ENCODE results near the gene CSNK1G1.

CSNK1G1 gene

GRCh38 chr15:64279131-64279530 is 76.8 kb downstream of the CSNK1G1 start:
- Histone ChIP-seq H4K20me1 (ENCODE audit: control insufficient read depth, insufficient read depth, low read depth, low read length) (no peaks in the 10 kb centered on the region), H3K4me1 (ENCODE audit: control insufficient read depth, low read length) (peaks cover 11% of the 10 kb centered on the region), H3K27ac (ENCODE audit: low read depth, low read length) (no peak overlapping the region), H3K9me2 (replicated peaks; ENCODE audit: control insufficient read depth, low read length) (no peaks in the 10 kb centered on the region), H3K27me3 (ENCODE audit: control insufficient read depth, low read length) (no peaks in the 10 kb centered on the region), H3K79me2 (ENCODE audit: control insufficient read depth, low read length) (no peaks in the 10 kb centered on the region), H3K36me3 (ENCODE audit: control insufficient read depth, low read length) (no peaks in the 10 kb centered on the region; the same call in 1 of the 2 replicates), H3F3A (ENCODE audit: control insufficient read depth, insufficient read depth) (peaks cover 5% of the 10 kb centered on the region), H3K4me2 (ENCODE audit: low read length) (no peak overlapping the region), H3K4me3 (ENCODE audit: low read length) (no peak overlapping the region), H3K9me3 (ENCODE audit: control insufficient read depth, insufficient read depth, low read length) (no peaks in the 10 kb centered on the region)
- no peak for TF ChIP-seq EZH2phosphoT487 (IDR thresholded peaks at IDR 0.05; ENCODE audit: borderline replicate concordance, low read length)
- no peak for TF ChIP-seq CTCF (IDR thresholded peaks at IDR 0.05; ENCODE audit: low read depth, low read length, poor library complexity, severe bottlenecking)

- Histone ChIP-seq H3K9me3 (ENCODE audit: control insufficient read depth, insufficient read depth, low read length) (no peaks in the 10 kb centered on the region), H3K27me3 (ENCODE audit: control insufficient read depth, low read length) (no peaks in the 10 kb centered on the region), H3K79me2 (ENCODE audit: control insufficient read depth, low read length) (no peaks in the 10 kb centered on the region), H3K36me3 (ENCODE audit: control insufficient read depth, low read length) (no peaks in the 10 kb centered on the region; the same call in 1 of the 2 replicates), H3F3A (ENCODE audit: control insufficient read depth, insufficient read depth) (peaks cover 5% of the 10 kb centered on the region), H3K4me1 (ENCODE audit: control insufficient read depth, low read length) (peaks cover 11% of the 10 kb centered on the region), H3K9me2 (replicated peaks; ENCODE audit: control insufficient read depth, low read length) (no peaks in the 10 kb centered on the region), H4K20me1 (ENCODE audit: control insufficient read depth, insufficient read depth, low read depth, low read length) (no peaks in the 10 kb centered on the region), H3K4me2 (ENCODE audit: low read length) (no peak overlapping the region), H3K27ac (ENCODE audit: low read depth, low read length) (no peak overlapping the region), H3K4me3 (ENCODE audit: low read length) (no peak overlapping the region)
- TF ChIP-seq EZH2phosphoT487 (IDR thresholded peaks at IDR 0.05; ENCODE audit: borderline replicate concordance, low read length) (no peak), CTCF (IDR thresholded peaks at IDR 0.05; ENCODE audit: low read depth, low read length, poor library complexity, severe bottlenecking) (no peak)
Measured at GRCh38 chr15:64275934-64276333, 80.0 kb downstream of the CSNK1G1 start.

- Histone ChIP-seq H3K4me3 (ENCODE audit: low read length) (no peak overlapping the region), H3F3A (ENCODE audit: control insufficient read depth, insufficient read depth) (peaks cover 5% of the 10 kb centered on the region), H3K79me2 (ENCODE audit: control insufficient read depth, low read length) (no peaks in the 10 kb centered on the region), H3K4me1 (ENCODE audit: control insufficient read depth, low read length) (peaks cover 11% of the 10 kb centered on the region), H4K20me1 (ENCODE audit: control insufficient read depth, insufficient read depth, low read depth, low read length) (no peaks in the 10 kb centered on the region), H3K27me3 (ENCODE audit: control insufficient read depth, low read length) (no peaks in the 10 kb centered on the region), H3K4me2 (ENCODE audit: low read length) (no peak overlapping the region), H3K9me2 (replicated peaks; ENCODE audit: control insufficient read depth, low read length) (no peaks in the 10 kb centered on the region), H3K9me3 (ENCODE audit: control insufficient read depth, insufficient read depth, low read length) (no peaks in the 10 kb centered on the region), H3K27ac (ENCODE audit: low read depth, low read length) (no peak overlapping the region), H3K36me3 (ENCODE audit: control insufficient read depth, low read length) (no peaks in the 10 kb centered on the region; the same call in 1 of the 2 replicates)
- TF ChIP-seq CTCF (IDR thresholded peaks at IDR 0.05; ENCODE audit: low read depth, low read length, poor library complexity, severe bottlenecking) (no peak), EZH2phosphoT487 (IDR thresholded peaks at IDR 0.05; ENCODE audit: borderline replicate concordance, low read length) (no peak)
Measured at GRCh38 chr15:64274341-64274950, 81.5 kb downstream of the CSNK1G1 start.
